ENCODE data around the gene NFILZ.
"Not testable (repeated sequence)": the region's sequence is repeated elsewhere in the genome, so short reads cannot be mapped to it uniquely, and the experiment has no call there.

The NFILZ gene

DNA sequence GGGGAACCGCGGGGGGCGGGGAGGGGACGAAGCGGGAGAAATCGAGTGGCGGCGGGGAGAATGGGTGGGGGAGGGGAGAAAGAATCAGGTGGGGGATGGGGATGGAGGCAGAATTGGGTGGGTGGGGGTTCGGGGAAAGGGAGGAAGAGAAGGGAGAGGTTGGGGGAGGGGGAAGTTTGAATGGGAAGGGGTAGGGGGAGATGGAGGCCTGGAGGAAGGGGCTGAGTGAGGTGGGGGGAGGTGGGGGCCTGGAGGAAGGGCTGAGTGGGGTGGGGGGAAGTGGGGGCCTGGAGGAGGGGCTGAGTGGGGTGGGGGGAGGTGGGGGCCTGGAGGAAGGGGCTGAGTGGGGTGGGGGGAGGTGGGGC, 19.5 kb upstream of the NFILZ start:
- FAIRE-seq = no peak
- no peak for DNase-seq (ENCODE audit: insufficient read length, low spot score)

DNA sequence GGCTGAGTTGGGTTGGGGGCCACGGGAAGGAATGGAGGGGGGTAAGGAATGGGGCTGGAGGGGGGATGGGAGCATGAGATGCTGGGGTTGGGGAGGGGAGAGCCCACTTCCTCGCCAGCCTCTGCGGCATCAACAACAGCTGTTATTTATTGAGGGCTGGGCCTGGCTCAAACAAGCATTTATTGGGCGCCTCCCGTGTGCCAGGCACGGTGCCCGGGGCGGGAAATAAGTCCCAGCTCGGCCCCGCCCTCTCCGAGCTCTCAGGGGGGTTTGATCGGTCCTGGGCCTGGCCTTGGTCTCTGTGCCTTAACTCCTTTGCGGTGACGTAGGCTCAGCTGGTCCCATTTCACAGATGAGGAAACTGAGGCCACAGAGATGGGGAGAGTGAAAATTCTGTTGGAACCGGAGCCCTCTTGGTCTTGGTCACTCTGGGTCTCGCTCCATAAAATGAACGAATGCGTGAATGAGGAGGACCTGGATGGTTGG, 19.0 kb upstream of the NFILZ start:
- DNase-seq (ENCODE audit: insufficient read length, low spot score) (no peak), FAIRE-seq (no peak)

DNA sequence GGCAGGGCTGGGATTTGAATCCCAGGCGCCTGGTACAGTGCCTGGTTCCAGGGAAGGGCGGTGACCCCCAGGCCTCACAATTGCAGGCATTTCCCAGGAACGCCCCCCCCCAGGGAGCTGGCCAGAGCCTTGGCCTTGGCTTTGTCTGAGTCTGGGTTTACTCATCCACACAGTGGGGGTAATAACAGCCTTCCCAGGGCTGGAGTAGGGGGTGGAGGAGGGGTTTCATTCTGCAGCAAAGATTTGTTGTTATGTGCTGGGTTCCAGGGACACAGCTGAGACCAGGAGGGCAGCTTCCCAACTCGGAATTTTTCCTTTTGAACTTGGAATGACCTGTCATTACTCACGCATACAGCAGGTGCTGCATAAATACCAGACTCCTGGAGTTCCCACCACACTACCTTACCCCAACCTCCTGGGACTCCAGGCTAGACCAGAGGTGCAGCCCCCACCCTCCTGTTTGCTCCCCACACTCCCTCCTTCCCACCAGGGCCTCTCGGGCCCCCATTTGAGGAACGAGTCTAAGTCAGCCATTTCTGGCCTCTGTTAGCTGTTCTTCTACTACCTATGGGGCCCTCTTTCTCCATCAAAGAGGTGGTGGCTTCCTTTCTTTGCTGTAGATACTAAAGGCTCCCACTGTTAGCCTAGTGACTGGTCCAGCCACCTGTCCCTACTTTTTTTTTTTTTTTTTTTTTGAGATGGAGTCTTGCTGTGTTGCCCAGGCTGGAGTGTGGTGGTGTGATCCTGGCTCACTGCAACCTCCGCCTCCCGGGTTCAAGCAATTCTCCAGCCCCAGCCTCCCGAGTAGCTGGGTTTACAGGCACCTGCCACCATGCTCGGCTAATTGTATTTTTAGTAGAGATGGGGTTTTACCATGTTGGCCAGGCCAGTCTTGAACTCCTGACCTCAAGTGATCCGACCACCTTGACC, 18.3 kb upstream of the NFILZ start:
- no peak for DNase-seq (ENCODE audit: insufficient read length, low spot score)
- no peak for FAIRE-seq

DNA sequence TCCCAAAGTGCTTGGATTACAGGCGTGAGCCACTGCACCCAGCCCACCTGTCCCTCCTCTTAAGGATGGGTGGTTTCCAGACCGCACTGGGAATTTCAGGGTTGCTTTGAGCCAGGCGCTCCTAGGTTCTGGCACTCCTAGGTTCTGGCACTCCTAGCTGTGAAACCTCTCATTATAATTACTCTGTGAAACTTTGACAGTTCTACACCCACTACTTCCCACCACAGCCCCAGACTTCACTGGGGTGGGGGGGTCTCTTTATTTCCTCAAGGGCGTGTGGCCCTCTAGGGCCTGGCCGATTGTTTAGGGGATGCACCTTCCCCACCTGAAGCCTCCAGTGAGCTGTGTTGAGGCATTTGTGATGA, 17.6 kb upstream of the NFILZ start:
- DNase-seq (ENCODE audit: insufficient read length, low spot score) (no peak), FAIRE-seq (no peak)

DNA sequence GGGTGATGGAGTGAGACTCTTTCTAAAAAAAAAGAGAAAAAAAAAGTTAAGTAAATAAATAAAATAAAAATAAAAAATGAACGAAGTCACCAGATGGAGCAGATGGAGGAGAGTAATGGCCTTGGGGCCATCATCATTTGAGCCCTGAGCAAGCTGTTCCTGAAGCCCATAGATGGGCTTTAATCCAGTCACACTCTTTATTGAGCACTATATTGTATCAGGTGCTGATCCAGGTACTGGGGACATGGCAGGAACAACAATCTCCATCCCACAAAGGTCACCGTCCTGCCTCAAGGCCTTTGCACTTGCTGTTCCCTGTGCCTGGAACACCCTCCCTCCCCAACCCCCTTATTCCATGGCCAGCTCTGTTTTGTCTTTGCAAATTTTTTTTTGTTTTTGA, 16.0 kb upstream of the NFILZ start:
- FAIRE-seq (no peak), DNase-seq (ENCODE audit: insufficient read length, low spot score) (no peak)

DNA sequence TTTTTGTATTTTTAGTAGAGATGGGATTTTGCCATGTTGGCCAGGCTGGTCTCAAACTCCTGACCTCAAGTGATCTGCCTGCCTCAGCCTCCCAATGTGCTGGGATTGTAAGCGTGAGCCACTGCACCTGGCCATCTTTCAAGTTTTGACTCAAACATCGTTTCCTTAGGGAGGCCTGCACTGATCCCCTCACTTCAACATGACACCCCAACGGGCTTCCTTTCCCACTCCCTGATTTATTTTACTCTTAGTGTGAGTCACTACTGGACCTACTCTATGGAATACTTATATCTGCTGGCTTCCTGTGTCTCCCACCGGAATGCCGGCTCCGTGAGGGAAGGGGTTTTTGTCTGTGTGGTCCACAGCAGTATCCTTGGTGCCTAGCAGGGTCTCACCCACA, 15.4 kb upstream of the NFILZ start:
- no peak for FAIRE-seq
- peak; percentile 56 for DNase-seq (ENCODE audit: insufficient read length, low spot score)

DNA sequence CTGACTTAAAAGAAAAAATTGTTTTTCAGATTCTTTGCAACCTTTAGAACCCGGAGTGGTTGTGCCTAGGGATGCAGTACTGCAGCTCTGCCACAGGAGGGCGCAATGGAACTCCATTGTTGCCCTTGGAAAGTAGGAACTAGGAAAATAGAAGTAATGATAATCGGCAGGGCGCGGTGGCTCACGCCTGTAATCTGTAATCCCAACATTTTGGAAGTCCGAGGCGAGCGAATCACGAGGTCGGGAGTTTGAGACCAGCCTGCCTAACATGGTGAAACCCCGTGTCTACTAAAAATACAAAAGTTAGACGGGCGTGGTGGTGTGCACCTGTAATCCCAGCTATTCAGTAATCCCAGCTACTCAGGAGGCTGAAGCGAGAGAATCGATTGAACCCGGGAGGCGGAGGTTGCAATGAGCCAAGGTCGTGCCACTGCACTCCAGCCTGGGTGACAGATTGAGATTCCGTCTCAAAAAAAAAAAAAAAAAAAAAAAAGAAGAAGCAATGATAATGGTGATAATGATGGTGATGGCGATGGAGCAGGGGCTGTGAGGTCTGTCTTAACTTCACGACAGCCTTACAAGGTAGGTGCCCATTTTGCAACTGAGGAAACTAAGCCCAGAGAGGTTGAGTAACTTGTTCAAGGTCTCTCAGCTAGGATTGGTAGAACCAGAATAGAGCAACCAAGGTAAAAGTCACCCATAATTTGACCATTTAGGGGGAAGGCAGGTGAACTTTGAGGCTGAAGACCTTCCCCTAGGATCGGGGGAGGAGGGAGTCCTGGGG, 14.4 kb upstream of the NFILZ start:
- peak; percentile 55 for FAIRE-seq

DNA sequence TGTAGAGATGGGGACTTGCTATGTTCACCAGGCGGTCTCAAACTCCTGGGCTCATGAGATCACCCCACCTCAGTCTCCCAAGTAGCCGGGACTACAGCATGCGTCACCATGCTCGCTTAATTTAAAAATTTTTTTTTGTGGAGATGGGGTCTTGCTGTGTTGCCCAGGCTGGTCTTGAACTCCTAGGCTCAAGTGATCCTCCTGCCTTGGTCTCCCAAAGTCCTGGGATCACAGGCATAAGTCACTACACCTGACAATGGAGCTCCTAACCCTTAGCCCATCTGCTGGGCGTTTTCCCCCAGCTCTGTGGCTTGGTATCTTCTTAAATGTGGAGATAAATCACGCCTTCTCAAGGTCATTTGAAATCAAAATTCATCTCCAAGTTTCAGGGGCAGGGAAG, 13.6 kb upstream of the NFILZ start:
- no peak for DNase-seq (ENCODE audit: insufficient read length, low spot score)
- FAIRE-seq = no peak

More for the DNA sequence above, 14.4 kb upstream of the NFILZ start:
- peak; percentile 74 for DNase-seq (ENCODE audit: insufficient read length, low spot score)

DNA sequence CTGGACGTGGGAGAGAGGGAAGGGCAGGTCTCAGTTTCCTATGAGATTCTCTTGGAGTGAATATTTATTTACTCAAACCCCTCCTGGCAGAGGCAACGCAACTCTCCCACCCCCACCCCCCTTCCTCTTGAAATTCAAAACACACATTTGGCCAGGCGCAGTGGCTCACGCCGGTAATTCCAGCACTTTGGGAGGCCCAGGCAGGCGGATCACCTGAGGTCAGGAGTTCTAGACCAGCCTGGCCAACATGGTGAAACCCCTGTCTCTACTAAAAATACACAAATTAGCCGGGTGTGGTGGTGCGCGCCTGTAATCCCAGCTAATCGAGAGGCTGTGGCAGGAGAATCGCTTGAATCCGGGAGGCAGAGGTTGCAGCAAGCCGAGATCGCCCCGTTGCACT, 13.1 kb upstream of the NFILZ start:
- FAIRE-seq; DNase-seq (ENCODE audit: insufficient read length, low spot score): not testable (repeated sequence)

DNA sequence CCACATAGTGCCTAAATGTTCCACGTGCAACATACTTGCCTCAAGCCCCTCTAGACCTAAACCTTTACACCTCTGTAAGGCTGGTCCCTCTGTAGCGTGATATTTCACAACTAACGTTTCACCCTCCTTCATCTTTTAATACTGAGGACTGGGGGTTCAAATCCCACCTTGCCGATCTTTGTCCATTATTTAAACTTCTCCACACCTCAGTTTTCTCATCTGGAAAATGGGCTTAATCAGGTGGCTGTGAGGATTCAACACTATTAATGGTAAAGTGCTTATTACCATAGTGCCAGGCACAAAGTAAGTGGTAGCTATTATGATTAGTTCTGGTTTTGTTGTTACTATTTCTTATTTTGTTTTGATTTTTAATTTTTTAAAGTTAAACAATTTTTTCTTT, 12.4 kb upstream of the NFILZ start:
- DNase-seq (ENCODE audit: insufficient read length, low spot score) (no peak), FAIRE-seq (no peak)

DNA sequence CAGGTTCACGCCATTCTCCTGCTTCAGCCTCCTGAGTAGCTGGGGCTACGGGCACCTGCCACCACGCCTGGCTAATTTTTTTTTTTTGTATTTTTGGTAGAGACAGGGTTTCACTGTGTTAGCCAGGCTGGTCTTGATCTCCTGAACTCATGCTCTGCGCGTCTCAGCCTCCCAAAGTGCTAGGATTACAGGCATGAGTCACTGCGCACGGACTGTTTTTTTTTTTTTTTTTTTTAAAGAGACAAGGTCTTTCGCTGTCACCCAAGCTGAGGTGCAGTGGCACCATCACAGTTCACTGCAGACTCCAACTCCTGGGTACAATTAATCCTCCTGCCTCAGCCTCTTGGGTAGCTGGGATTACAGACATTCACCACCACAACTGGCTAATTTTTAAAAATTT, 11.7 kb upstream of the NFILZ start:
- DNase-seq (ENCODE audit: insufficient read length, low spot score) = no peak
- no peak for FAIRE-seq

DNA sequence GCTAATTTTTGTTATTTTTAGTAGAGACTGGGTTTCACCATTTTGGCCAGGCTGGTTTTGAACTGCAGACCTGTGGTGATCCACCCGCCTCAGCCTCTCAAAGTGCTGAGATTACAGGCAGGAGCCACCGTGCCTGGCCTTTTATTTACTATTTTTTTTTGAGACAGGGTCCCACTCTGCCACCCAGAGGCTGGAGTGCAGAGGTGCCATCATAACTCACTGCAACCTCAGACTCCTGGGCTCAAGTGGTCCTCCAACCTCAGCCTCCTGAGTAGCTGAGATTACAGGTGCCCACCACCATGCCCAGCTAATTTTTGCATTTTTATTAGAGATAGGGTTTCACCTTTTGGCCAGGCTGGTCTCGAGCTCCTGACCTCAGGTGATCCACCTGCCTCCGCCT, 7.5 kb upstream of the NFILZ start:
- not testable (repeated sequence) for FAIRE-seq; DNase-seq (ENCODE audit: insufficient read length, low spot score)

DNA sequence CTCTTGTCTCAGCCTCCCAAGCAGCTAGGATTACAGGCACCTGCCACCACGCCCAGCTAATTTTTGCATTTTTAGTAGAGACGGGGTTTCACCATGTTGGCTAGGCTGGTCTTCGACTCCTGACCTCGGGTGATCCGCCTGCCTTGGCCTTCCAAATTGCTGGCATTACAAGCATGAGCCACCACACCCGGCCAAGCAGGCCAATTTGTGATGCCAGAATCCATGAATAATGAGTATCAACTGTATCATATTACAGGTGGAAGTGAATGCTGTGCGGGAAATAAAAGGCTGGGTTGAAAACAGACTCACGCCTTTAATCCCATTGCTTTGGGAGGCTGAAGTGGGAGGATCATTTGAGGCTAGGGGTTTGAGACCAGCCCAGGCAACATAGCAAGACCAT, 3.6 kb upstream of the NFILZ start:
- no peak for FAIRE-seq
- DNase-seq (ENCODE audit: insufficient read length, low spot score) = no peak

DNA sequence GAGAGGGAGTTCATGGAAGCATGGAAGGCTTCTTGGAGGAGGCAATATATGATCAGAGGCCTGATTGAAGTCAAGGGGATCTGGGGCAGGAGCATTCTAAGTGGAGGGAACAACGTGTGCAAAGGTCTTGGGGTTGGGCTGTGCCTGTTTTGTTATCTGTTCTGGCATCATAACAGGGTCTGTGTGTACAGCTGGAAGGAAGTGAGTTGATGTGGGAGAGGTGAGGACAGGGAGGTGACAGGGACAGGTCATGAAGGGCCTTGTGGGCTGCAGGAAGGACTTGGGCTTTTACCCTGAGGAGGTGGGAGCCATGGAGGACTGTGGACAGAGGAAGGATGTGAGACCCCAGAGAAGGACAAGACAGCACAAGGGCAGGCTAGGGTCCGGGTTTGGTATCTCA, 1.2 kb upstream of the NFILZ start:
- FAIRE-seq = peak; percentile 9
- no peak for DNase-seq (ENCODE audit: insufficient read length, low spot score)

DNA sequence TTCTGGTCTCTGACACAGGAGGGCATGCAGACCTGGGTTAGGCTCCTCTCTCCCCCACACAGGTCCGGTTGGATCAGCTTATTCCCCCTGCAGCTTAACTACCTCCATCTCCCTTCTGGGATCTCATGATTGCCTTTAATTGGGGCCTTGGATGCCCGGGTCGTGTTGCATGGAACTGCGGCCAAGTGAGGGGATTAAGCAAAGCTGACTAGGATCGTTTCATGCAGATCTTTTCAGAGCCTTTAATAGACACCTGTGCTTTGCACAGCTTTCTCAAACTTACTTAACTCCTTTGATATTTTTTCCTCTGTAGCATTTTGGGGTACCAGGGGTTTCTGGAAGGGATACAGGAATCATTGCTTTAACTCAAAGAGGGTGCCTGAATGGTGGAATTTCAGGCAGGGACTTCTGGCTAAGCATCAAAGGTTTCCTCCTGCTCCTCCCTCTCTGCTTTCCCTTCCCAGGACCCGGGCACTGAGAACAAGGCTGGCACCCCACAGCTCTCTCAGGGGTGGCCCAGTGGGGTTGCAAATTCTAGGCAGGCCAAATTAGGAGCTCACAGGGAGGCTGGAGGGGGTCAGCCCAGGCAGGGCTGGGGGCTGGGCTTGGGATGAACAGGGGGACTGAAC, 477 bp downstream of the NFILZ start:
- no peak for FAIRE-seq
- no peak for DNase-seq (ENCODE audit: insufficient read length, low spot score)

DNA sequence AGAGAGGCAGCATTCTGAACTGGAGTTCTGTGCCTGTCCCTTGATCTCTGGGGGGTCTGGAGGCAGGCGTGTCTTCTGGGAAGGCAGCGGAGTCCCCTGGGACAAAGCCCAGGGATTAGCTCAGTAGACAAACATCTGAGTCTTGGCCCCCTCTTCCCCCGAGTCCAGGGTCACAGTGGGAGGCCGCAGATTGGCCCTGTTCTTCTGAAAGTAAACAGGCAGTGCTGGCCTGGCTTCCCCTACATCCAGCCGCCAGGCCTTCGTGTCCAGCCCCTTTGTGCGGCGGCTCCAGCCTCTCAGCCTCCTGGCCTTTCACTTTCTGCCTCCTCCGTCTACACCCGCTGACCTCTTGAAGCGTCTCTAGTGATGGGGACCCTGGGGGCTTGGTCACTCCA, 989 bp downstream of the NFILZ start:
- FAIRE-seq = no peak
- DNase-seq (ENCODE audit: insufficient read length, low spot score) = no peak

DNA sequence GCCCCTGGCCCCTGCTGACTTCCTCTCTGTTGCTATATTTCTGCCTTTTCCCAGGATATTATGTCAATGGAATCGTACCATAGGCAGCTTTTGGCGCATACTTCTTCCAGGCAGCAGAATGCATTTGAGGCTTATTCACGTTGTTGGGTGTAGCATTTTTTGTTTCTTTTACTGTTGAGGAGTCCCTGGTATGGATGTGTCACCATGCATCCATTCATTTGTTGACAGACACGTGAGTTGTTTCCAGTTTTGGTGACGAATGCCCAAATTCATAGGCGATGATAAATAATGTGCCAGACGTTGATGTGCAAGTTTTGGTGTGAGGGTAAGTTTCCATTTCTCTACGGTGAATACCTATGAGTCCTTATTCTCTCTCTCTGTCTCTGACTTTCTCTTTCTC, 5.0 kb downstream of the NFILZ start:
- FAIRE-seq (peak; percentile 79), DNase-seq (ENCODE audit: insufficient read length, low spot score) (peak; percentile 59)

DNA sequence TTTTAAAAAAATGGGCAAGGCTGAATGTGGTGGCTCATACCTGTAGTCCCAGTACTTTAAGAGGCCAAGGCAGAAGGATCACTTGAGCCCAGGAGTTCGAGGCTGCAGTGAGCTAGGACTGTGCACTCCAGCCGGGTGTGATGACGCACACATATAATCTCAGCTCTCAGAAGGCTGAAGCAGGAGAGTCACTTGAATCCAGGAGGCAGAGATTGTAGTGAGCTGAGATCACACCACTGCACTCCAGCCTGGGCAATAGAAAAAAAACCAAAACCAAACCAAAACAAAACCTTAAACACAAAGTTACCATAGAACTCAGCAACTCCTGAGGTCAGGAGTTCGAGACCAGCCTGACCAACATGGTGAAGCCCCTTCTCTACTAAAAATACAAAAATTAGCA, 6.6 kb downstream of the NFILZ start:
- DNase-seq (ENCODE audit: insufficient read length, low spot score) = not testable (repeated sequence)
- FAIRE-seq = peak; percentile 23

DNA sequence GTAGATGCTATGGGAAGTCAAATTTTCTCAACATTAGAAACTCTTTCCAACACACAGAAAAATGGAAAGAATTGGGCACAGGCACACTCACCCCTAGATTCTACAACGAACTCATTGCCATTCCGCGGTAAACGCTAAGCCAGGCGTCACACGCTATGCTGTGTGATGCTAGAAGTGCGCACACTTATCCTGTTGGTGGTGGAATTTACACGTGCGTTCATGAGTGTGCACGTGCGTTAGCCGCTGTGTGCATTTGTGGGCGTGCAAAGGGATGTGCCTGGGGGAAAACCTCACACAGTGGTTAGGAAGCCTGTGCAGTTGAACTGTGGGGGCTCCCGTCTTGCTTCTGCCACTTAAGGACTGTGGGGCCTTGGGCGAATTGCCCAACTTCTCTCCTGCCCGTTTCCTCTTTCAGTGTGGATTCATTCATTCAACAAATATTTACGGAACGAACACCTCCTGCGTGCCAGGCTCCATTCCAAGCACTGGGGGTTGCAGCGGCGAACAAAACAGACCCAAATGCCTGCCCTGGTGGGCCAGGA, 7.7 kb downstream of the NFILZ start:
- peak; percentile 57 for DNase-seq (ENCODE audit: insufficient read length, low spot score)
- peak; percentile 89 for FAIRE-seq

DNA sequence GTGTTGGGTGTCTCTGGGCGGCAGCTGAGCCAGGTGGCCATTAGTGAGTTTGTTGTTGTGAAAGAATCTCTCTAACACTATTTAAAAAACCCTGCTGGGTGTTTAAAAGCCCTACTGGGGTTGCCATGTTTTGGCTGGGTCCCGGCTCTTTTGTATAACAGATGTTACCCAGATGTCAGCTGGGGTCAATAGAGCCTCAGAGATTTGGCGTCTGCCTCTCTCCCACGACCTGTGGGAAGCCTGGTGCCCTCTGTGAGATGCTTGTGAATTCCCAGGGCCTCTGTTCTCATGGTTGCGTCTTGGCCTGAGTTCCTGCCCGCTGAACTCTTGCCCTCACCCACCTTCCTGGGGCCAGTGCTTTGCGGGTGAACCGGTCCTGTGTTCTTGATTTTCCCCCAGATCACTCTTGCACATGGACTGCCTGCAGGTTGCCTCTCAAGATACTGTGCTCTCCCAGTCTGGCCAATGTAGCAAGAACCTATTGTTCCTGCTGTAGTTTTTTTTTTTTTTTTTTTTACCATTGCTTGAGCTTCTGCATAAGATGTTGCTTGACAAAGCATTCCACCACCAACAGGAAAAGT, 9.5 kb downstream of the NFILZ start:
- DNase-seq (ENCODE audit: insufficient read length, low spot score) (no peak), FAIRE-seq (no peak)

Data from HTR-8/SVneo (cell line).